Mucosa of stomach (tissue), 1 donor: ENCODE measurements around the gene FAT1.

ENCODE experiments used
- H3K27me3 ChIP-seq: one replicate; pipeline ENCODE4 v1.7.0; 2013; ENCODE audit warnings: mild to moderate bottlenecking, low read length; ENCODE audit not compliant: control insufficient read depth, insufficient read depth
- H3K36me3 ChIP-seq: one replicate; pipeline ENCODE4 v1.7.0; 2013; ENCODE audit warnings: low read length; ENCODE audit not compliant: control insufficient read depth, insufficient read depth
- H3K4me1 ChIP-seq: one replicate; pipeline ENCODE4 v1.7.0; 2013; ENCODE audit warnings: mild to moderate bottlenecking, low read length; ENCODE audit not compliant: control insufficient read depth, insufficient read depth
- H3K4me3 ChIP-seq: one replicate; pipeline ENCODE4 v1.7.0; 2013; ENCODE audit warnings: low read length
- H3K9ac ChIP-seq: one replicate; pipeline ENCODE4 v1.7.0; 2013; ENCODE audit warnings: mild to moderate bottlenecking, low read length, moderate library complexity
- H3K9me3 ChIP-seq: one replicate; pipeline ENCODE4 v1.7.0; 2013; ENCODE audit warnings: mild to moderate bottlenecking, low read length, moderate library complexity; ENCODE audit not compliant: control insufficient read depth
- donor health status: Pancreatic carcinoma.

FAT1 gene

GRCh38 chr4:186642530-186642929 is 81.1 kb downstream of the FAT1 start:
- Histone ChIP-seq H3K36me3 (peaks cover 13% of the 10 kb centered on the region), H3K9ac (no peak overlapping the region), H3K9me3 (no peaks in the 10 kb centered on the region), H3K4me3 (no peak overlapping the region), H3K4me1 (peaks cover 4% of the 10 kb centered on the region), H3K27me3 (no peaks in the 10 kb centered on the region)

GRCh38 chr4:186634591-186635128 is 89.0 kb downstream of the FAT1 start:
- no peaks in the 10 kb centered on the region for H3K36me3 ChIP-seq

GRCh38 chr4:186633844-186634243 is 89.8 kb downstream of the FAT1 start:
- Histone ChIP-seq H3K9ac (no peak overlapping the region), H3K27me3 (no peaks in the 10 kb centered on the region), H3K4me1 (no peaks in the 10 kb centered on the region), H3K36me3 (no peaks in the 10 kb centered on the region), H3K9me3 (no peaks in the 10 kb centered on the region), H3K4me3 (no peak overlapping the region)

More at GRCh38 chr4:186634591-186635128, 89.0 kb downstream of the FAT1 start:
- Histone ChIP-seq H3K27me3 (no peaks in the 10 kb centered on the region), H3K9me3 (no peaks in the 10 kb centered on the region), H3K4me1 (no peaks in the 10 kb centered on the region), H3K9ac (no peak overlapping the region), H3K4me3 (no peak overlapping the region)

GRCh38 chr4:186630128-186630527 is 93.5 kb downstream of the FAT1 start:
- no peaks in the 10 kb centered on the region for H3K4me1 ChIP-seq
- H3K27me3 ChIP-seq, result no peaks in the 10 kb centered on the region
- no peaks in the 10 kb centered on the region for H3K9me3 ChIP-seq
- no peak overlapping the region for H3K9ac ChIP-seq
- no peak overlapping the region for H3K4me3 ChIP-seq
- no peaks in the 10 kb centered on the region for H3K36me3 ChIP-seq

- Histone ChIP-seq H3K9me3 (no peaks in the 10 kb centered on the region), H3K36me3 (no peaks in the 10 kb centered on the region), H3K9ac (no peak overlapping the region), H3K27me3 (no peaks in the 10 kb centered on the region), H3K4me1 (no peaks in the 10 kb centered on the region), H3K4me3 (no peak overlapping the region)
These were observed 95.5 kb downstream of the FAT1 start for GRCh38 chr4:186628058-186628711.

GRCh38 chr4:186627226-186627865 is 96.3 kb downstream of the FAT1 start:
- no peak overlapping the region for H3K4me3 ChIP-seq
- H3K4me1 ChIP-seq, result no peaks in the 10 kb centered on the region
- H3K36me3 ChIP-seq, result no peaks in the 10 kb centered on the region
- H3K27me3 ChIP-seq, result no peaks in the 10 kb centered on the region
- H3K9ac ChIP-seq, result no peak overlapping the region
- no peaks in the 10 kb centered on the region for H3K9me3 ChIP-seq

GRCh38 chr4:186624951-186625350 is 98.7 kb downstream of the FAT1 start:
- Histone ChIP-seq H3K27me3 (no peaks in the 10 kb centered on the region), H3K9me3 (no peaks in the 10 kb centered on the region), H3K36me3 (peaks cover 3% of the 10 kb centered on the region), H3K4me3 (no peak overlapping the region), H3K9ac (no peak overlapping the region), H3K4me1 (no peaks in the 10 kb centered on the region)

GRCh38 chr4:186623546-186623945 is 100.1 kb downstream of the FAT1 start:
- H3K9me3 ChIP-seq, result no peaks in the 10 kb centered on the region
- peaks cover 8% of the 10 kb centered on the region for H3K36me3 ChIP-seq
- H3K27me3 ChIP-seq, result no peaks in the 10 kb centered on the region
- H3K9ac ChIP-seq, result no peak overlapping the region
- H3K4me3 ChIP-seq, result no peak overlapping the region
- H3K4me1 ChIP-seq, result no peaks in the 10 kb centered on the region

GRCh38 chr4:186622788-186623464 is 100.7 kb downstream of the FAT1 start:
- H3K9ac ChIP-seq, result no peak overlapping the region
- H3K4me1 ChIP-seq, result no peaks in the 10 kb centered on the region
- no peaks in the 10 kb centered on the region for H3K27me3 ChIP-seq
- H3K4me3 ChIP-seq, result no peak overlapping the region
- peaks cover 8% of the 10 kb centered on the region for H3K36me3 ChIP-seq
- no peaks in the 10 kb centered on the region for H3K9me3 ChIP-seq

GRCh38 chr4:186621959-186622553 is 101.6 kb downstream of the FAT1 start:
- Histone ChIP-seq H3K27me3 (no peaks in the 10 kb centered on the region), H3K4me1 (no peaks in the 10 kb centered on the region), H3K36me3 (peaks cover 8% of the 10 kb centered on the region), H3K4me3 (no peak overlapping the region), H3K9me3 (no peaks in the 10 kb centered on the region), H3K9ac (no peak overlapping the region)

GRCh38 chr4:186619088-186619487 is 104.6 kb downstream of the FAT1 start:
- no peaks in the 10 kb centered on the region for H3K4me1 ChIP-seq
- no peaks in the 10 kb centered on the region for H3K27me3 ChIP-seq
- H3K9me3 ChIP-seq, result no peaks in the 10 kb centered on the region
- no peak overlapping the region for H3K4me3 ChIP-seq
- H3K9ac ChIP-seq, result no peak overlapping the region
- peaks cover 17% of the 10 kb centered on the region for H3K36me3 ChIP-seq

GRCh38 chr4:186617921-186618320 is 105.7 kb downstream of the FAT1 start:
- Histone ChIP-seq H3K27me3 (no peaks in the 10 kb centered on the region), H3K9ac (no peak overlapping the region), H3K36me3 (peaks cover 17% of the 10 kb centered on the region), H3K4me1 (no peaks in the 10 kb centered on the region), H3K4me3 (no peak overlapping the region), H3K9me3 (no peaks in the 10 kb centered on the region)
